Sigmoid colon (tissue), 7 donors: ENCODE data around the gene ATP2B2. TPM values are rescaled to one million over a fixed set of nuclear protein-coding genes. Genes with fewer than 3 reads are reported as not detected.

Source experiments
- DNase-seq: peaks from one replicate; pipeline ENCODE4 v3.0.0-alpha.2; 2019
- H3K27ac ChIP-seq, 4 donors: fragments of 200-600 bp; sonication (generic); one replicate each; pipeline ENCODE4 v1.5.1; 2016 to 2019; ENCODE audit warnings: mild to moderate bottlenecking in 1 of 4
- H3K27me3 ChIP-seq, 3 donors: fragments of 200-600 bp; sonication (generic); one replicate each; pipeline ENCODE4 v1.5.1; 2019; ENCODE audit warnings: mild to moderate bottlenecking in 1 of 3
- H3K36me3 ChIP-seq, 4 donors: fragments of 200-600 bp; sonication (generic); one replicate each; pipeline ENCODE4 v1.5.1; 2016 to 2019
- H3K4me1 ChIP-seq, 4 donors: fragments of 200-600 bp; sonication (generic); one replicate each; pipeline ENCODE4 v1.5.1; 2017 to 2019
- H3K4me3 ChIP-seq, 4 donors: fragments of 200-600 bp; sonication (generic); one replicate each; pipeline ENCODE4 v1.5.1; 2017 to 2019; ENCODE audit warnings: mild to moderate bottlenecking in 2 of 4, moderate library complexity in 1 of 4
- H3K9me3 ChIP-seq, 4 donors: fragments of 200-600 bp in 3 of 4; sonication (generic) in 3 of 4; one replicate each; pipeline versions ENCODE4 v1.5.1 to v1.6.1; 2013 to 2019
- CTCF ChIP-seq, 4 experiments: fragments of 450-650 bp in 3 of 4; fragments of 200-600 bp in 1 of 4; IDR thresholded peaks; one replicate each; pipeline ENCODE4 v1.5.1; 2016 to 2019; ENCODE audit warnings: antibody characterized with exemption in 4 of 4, mild to moderate bottlenecking in 3 of 4, moderate library complexity in 2 of 4
- EP300 ChIP-seq, 4 donors: sonication (generic); formaldehyde crosslinking; IDR thresholded peaks; one replicate each; pipeline ENCODE4 v1.6.1; 2017; ENCODE audit warnings: antibody characterized with exemption in 4 of 4
- POLR2A ChIP-seq, 2 donors: fragments of 450-650 bp; IDR thresholded peaks; one replicate each; pipeline ENCODE4 v1.6.1; 2016; ENCODE audit warnings: antibody characterized with exemption in 2 of 2, mild to moderate bottlenecking in 2 of 2, moderate library complexity in 2 of 2
- POLR2AphosphoS5 ChIP-seq, 4 donors: sonication (generic); formaldehyde crosslinking; IDR thresholded peaks; one replicate each; pipeline ENCODE4 v1.6.1; 2017; ENCODE audit warnings: antibody characterized with exemption in 4 of 4
- WGBS, 2 donors: extraction: QIAGEN DNeasy Blood & Tissue Kit; methylation state at CpG; one replicate each; pipeline ENCODE4 v1.1.7; 2013; 5-methylcytosine and 5-hydroxymethylcytosine counted together
- intact Hi-C: fragments of 100-400 bp; cut with DNase I; formaldehyde crosslinking; loops from one replicate; pipeline ENCODE4 v1.15.1; 2023
- polyA plus RNA-seq, 3 donors: library from polyadenylated mRNA; stranded (reverse); fragments of 200-250 nt; gene quantifications; one replicate each; pipeline ENCODE4 v1.2.3, GENCODE V29; 2013
- total RNA-seq, 4 donors: library from RNA; depleted of rRNA; stranded (reverse); fragments of >200 nt; gene quantifications; one replicate each; pipeline ENCODE4 v1.1.0, GENCODE V29; 2016
- donor health status: healthy with polysubstance abuse.
- donor health status: Bipolar disorder and iron deficiency.
- donor health status: healthy.

The ATP2B2 gene
- total and polyA plus RNA-seq, 7 donors = under 0.01 to 0.83 (median 0.23) TPM; not detected in 3

GRCh38 chr3:10375296-10376053, 129.9 kb downstream of the ATP2B2 start:
- Histone ChIP-seq H3K4me1 (peaks cover 0 to 20% (median 3%) of the 10 kb centered on the region in 4 donors), H3K27ac (no peak overlapping the region), H3K4me3 (no peak overlapping the region), H3K9me3 (no peaks in the 10 kb centered on the region), H3K27me3 (no peaks in the 10 kb centered on the region), H3K36me3 (no peaks in the 10 kb centered on the region)
- no peak for DNase-seq
- 89 to 92% methylated on average over 23 of the region's 23 CpGs for WGBS, 2 donors
- intact Hi-C loops = no loop called here
- no peak for TF ChIP-seq POLR2A (IDR thresholded peaks at IDR 0.05)
- no peak for TF ChIP-seq POLR2AphosphoS5 (IDR thresholded peaks at IDR 0.05)
- TF ChIP-seq CTCF (IDR thresholded peaks at IDR 0.05) = no peak
- no peak for TF ChIP-seq EP300 (IDR thresholded peaks at IDR 0.05)

DNA sequence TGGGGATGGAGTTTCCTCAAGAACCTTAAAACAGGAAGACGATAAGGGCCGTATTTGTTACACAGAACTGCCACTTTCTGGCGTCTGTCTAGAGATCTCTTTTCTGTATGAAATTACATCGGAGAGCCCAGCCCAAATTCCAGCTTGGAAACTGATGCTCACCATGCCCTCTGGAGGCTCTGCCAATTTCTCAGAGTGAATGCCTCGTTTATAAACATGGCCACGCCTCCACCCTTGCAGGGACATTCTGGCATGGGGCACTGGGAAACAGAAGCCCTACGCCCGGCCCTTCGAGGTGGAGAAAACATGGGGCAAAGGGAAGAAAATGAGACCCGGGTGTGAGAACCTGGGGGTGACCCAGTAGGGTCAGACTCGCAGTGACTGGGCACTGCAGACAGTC, 131.1 kb downstream of the ATP2B2 start:
- no peak for DNase-seq
- 68 to 77% methylated on average over 11 of the region's 11 CpGs for WGBS, 2 donors
- no peaks in the 10 kb centered on the region for H3K27me3 ChIP-seq
- intact Hi-C loops = no loop called here
- H3K36me3 ChIP-seq = no peaks in the 10 kb centered on the region
- H3K27ac ChIP-seq = no peak overlapping the region
- no peaks in the 10 kb centered on the region for H3K9me3 ChIP-seq
- no peak overlapping the region for H3K4me3 ChIP-seq
- peaks cover 0 to 20% (median 3%) of the 10 kb centered on the region in 4 donors for H3K4me1 ChIP-seq
- TF ChIP-seq CTCF (IDR thresholded peaks at IDR 0.05) (no peak), POLR2A (IDR thresholded peaks at IDR 0.05) (no peak), POLR2AphosphoS5 (IDR thresholded peaks at IDR 0.05) (no peak), EP300 (IDR thresholded peaks at IDR 0.05) (no peak)

DNA sequence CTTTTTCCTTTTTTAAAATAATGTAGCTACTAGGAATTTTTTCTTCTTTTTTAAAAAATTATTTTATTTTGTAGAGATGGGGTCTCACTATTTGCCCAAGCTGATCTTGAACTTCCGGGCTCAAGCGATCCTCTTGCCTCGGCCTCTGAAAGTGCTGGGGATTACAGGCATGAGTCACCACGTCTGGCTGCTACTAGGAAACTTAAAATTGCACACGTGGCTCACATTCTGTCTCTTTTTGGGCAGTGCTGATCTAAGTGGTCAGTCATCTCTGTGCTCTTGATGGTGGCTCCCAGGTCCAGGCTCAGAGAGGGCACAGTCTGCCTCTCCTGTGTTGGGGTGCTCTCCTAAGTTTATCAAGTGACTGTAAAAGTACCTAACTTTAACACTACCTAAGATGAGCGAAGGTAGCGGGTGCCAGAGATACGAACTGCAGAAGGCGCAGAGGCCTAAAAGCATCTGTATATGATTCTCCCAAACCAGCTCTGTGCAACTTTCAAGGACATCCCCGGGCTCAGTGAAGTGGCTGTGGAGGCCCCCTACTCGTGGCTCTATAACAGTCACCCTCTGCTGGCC, 131.6 kb downstream of the ATP2B2 start:
- Histone ChIP-seq H3K27me3 (no peaks in the 10 kb centered on the region), H3K4me3 (no peak overlapping the region), H3K36me3 (no peaks in the 10 kb centered on the region), H3K9me3 (no peaks in the 10 kb centered on the region), H3K4me1 (peaks cover 0 to 20% (median 3%) of the 10 kb centered on the region in 4 donors), H3K27ac (no peak overlapping the region)
- no peak for TF ChIP-seq CTCF (IDR thresholded peaks at IDR 0.05)
- intact Hi-C loops = no loop called here
- DNase-seq = no peak
- 67 to 76% methylated on average over 11 of the region's 11 CpGs for WGBS, 2 donors

DNA sequence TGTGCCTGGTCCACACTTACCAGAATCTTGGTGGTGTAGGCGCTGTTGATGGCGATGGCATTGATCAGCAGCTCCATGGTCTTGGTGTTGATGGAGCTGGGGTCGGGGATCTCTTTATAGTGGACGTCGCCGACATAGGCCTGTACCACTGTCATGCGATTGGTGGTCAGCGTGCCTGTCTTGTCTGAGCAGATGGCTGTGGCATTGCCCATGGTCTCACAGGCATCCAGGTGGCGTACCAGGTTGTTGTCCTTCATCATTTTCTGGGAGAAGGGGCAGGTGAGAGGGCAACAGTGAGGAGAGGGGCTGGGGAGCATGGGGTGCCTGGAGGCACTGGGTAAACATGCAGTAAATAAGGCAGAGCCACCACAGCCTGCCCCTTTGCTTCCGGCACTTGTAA, 133.6 kb downstream of the ATP2B2 start:
- intact Hi-C loops = no loop called here
- H3K4me3 ChIP-seq = no peak overlapping the region
- no peak overlapping the region for H3K27ac ChIP-seq
- TF ChIP-seq EP300 (IDR thresholded peaks at IDR 0.05) (no peak), CTCF (IDR thresholded peaks at IDR 0.05) (no peak), POLR2A (IDR thresholded peaks at IDR 0.05) (no peak), POLR2AphosphoS5 (IDR thresholded peaks at IDR 0.05) (no peak)
- no peaks in the 10 kb centered on the region for H3K27me3 ChIP-seq
- H3K36me3 ChIP-seq = no peaks in the 10 kb centered on the region
- H3K4me1 ChIP-seq = peaks cover 0 to 13% (median 3%) of the 10 kb centered on the region in 4 donors
- H3K9me3 ChIP-seq = no peaks in the 10 kb centered on the region
- no peak for DNase-seq
- WGBS, 2 donors = 90 to 95% methylated on average over 10 of the region's 10 CpGs
